CD4-positive, alpha-beta T cell treated with Interferon gamma for 1 hour (primary cell): ENCODE data around the gene ST6GALNAC3.

ENCODE experiments used
- DNase-seq: peaks from one replicate; pipeline ENCODE4 v3.0.0-alpha.2; 2020

ST6GALNAC3 gene

GRCh38 chr1:76543495-76543894 lies 468.9 kb downstream of the ST6GALNAC3 start:
- no peak for DNase-seq

- no peak for DNase-seq
These were observed 471.9 kb downstream of the ST6GALNAC3 start for GRCh38 chr1:76546354-76546933.

- DNase-seq = no peak
These were observed 473.4 kb downstream of the ST6GALNAC3 start for GRCh38 chr1:76547916-76548315.

GRCh38 chr1:76548513-76549100 lies 474.1 kb downstream of the ST6GALNAC3 start:
- no peak for DNase-seq

DNA sequence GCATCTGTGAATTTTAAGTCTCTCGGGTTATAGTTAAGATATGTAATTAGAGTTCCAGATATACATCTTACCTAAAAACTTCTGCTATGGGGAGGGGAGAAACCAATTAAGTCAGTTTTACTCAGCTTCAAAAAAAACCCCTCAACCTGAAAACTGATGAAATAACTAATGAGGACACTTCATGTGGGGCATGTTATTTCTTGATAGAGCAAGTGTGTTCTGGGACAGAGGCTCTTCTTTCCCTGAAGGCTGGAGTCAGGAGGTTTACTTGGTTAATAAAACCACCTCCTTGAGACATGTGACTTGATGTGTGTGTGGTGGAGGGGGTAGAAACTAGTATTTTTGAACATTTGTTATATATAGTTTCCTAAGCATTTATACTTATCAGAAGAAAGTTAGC lies 479.7 kb downstream of the ST6GALNAC3 start:
- DNase-seq = no peak

GRCh38 chr1:76562292-76562691 lies 487.7 kb downstream of the ST6GALNAC3 start:
- DNase-seq = no peak

DNA sequence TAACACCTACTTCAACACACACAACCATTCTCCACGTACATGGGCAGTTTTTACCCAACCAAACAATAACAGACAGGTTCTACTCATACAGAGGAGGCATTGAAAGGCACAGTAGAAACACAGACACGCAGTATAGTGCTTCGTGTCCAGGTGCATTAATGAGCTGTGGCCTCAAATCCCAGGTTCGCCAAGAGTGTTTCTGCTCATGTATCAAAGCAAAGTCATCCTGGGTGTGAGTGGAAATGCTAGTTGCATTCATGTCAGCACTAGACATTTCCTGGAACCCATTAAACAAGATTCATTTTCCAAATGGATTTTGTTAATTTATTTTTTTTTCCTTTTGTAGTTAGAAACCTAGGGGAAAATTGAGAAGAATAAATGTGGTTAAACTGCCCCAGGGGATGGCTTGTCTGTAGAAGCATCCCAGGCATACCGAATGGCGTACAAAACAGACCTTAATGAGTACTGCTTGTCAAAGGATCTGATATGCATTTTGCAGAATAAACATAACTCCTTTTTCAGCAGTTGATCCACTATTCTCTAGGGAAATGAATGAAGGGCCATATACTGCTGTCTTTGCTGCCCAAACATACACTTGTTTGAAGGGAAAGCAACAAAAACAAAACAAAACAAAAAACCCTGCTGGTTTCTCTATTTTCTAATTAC lies 494.2 kb downstream of the ST6GALNAC3 start:
- no peak for DNase-seq

DNA sequence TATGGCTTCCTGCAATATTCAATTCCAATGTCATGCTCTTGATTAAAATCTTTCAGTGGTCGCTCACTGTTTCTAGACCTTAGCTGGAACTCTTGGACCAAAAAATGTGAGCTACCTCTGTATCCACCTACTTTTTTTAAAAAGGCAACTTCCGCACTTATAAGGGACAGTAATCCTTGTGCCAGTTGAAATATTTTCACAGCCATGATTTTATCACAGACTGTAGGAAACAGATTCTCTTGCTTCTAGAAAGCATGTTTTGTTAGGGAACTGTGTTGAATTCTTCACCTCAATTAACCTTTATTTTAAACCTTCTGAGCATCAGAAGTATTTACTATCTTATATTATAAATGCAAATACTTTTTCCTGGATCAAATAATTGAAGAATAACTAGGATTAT lies 496.7 kb downstream of the ST6GALNAC3 start:
- no peak for DNase-seq

- DNase-seq = no peak
These were observed 497.7 kb downstream of the ST6GALNAC3 start for GRCh38 chr1:76572229-76572628.

- no peak for DNase-seq
These were observed 502.5 kb downstream of the ST6GALNAC3 start for GRCh38 chr1:76576876-76577524.

- DNase-seq = no peak
These were observed 503.1 kb downstream of the ST6GALNAC3 start for GRCh38 chr1:76577525-76578185.

DNA sequence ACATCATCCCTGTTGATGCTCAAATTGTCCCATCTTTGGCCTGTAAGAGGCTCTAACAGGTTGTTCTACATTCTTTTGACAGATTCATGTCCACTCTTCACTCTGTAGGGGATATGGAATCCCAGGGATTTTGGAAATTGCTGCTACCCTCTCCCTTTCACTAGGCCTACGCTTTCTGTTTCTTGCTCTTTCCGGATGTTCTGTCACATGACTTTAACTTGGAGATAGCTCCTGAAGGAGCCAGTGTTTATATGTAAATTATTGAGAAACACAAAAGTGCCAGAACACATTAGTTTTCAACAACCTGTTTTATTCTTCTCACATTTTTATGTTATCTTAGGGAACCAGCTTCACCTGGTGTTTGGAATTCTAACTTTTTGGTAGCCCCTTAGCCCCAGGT lies 505.7 kb downstream of the ST6GALNAC3 start:
- DNase-seq = no peak

GRCh38 chr1:76581712-76582111 lies 507.2 kb downstream of the ST6GALNAC3 start:
- DNase-seq = no peak

DNA sequence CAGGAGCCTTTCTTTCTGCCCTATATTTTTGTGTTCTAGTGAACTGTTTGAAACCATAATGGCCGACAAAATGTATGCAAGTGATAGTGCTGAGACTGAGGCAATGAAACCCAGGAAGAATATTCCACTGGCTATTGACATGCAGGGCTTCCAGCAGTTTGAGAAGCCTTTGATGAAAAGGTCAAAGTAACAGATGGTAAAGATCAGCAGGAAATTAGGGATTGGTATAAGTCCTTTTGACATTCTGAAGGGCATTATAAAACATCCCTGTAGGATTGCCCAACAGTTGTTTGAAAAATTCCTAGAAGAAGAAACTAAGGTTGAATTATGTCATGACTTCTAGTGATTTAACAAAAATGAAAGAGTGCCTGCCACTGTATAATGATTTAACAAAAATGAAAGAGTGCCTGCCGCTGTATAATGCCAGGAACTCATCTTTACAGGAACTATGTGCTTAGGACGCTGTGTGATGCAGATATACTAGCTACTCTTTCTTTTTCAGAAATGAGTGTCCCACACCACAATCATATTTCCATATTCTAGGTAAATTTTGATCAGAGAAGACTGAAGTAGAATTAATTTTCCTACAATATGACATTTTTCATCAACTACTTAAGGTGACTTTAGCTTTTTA lies 508.8 kb downstream of the ST6GALNAC3 start:
- no peak for DNase-seq

GRCh38 chr1:76583875-76584477 lies 509.4 kb downstream of the ST6GALNAC3 start:
- no peak for DNase-seq

GRCh38 chr1:76585980-76586674 lies 511.6 kb downstream of the ST6GALNAC3 start:
- DNase-seq = no peak

DNA sequence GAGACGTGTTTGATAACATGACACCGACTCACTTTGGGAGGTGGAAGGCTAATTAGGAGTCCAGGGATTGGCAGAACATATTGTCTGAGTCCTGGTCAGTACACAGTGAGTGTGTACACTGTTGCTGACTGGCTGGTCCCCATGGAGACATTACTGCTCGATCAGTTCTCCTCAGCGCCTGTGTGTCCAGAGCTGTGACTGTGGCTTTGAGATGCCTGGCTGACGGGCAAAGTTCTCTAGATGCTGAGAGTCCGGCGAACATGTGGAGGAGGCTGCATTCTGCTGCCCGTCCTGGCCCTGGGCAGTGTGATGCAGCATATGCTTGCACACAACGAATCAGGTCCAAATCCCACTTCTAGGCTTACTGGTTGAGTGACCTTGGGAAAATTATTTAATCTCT lies 512.7 kb downstream of the ST6GALNAC3 start:
- DNase-seq = no peak

DNA sequence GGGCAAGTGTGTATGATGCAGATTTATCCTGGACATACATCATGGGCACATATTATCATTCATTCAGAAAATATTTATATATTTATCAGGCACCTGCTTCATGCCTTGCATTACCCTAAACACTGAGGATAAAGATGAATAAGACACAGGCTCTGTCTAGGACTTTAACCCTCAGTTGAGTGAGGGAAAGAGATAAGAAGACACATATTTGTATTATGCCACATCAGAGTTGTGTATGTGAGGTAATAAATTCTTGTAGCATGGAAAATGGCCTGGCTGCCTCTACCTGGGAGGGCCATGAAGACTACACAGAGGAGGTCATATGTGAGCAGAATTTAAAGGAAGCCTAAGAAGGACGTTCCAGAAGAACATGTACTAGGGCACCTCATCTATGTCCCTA lies 516.9 kb downstream of the ST6GALNAC3 start:
- DNase-seq = no peak

DNA sequence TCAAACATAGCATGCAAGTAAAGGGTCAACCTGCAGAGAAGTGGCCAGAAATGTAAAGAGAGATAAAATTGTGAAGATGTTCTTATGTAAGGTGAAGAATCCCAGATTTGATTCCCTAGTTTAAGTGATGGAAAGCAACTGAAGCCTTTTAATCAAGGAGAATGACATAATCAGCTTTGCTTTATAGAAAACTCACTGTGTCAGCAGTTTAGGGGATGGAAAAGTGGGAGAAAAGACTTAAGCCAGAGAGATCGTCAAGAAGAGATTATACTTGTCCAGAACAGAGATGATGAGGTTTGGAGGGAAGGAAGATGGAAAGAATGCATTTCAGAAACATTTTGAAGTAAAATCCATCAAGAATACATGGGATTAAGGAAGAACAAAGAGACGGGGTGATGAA lies 517.4 kb downstream of the ST6GALNAC3 start:
- no peak for DNase-seq

- DNase-seq = no peak
These were observed 518.6 kb downstream of the ST6GALNAC3 start for GRCh38 chr1:76593141-76593540.

DNA sequence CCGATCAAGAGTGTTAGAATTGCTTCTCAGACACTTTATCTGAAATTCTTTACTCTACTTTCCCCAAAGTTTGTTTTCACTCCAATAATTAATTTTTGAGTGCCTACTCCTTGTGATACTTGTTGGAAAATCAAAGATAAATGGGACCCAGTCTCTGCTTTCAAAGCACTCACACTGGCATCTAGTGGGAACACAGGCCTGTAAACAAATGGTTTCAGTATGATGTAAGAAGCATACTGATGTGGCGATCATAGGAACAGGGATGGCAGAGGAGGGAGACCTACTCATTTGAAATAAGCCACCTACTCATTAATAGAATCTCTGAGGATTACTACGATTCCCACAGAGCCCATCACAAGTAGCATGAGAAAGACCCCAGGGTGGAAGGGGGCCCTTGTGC lies 519.1 kb downstream of the ST6GALNAC3 start:
- no peak for DNase-seq

DNA sequence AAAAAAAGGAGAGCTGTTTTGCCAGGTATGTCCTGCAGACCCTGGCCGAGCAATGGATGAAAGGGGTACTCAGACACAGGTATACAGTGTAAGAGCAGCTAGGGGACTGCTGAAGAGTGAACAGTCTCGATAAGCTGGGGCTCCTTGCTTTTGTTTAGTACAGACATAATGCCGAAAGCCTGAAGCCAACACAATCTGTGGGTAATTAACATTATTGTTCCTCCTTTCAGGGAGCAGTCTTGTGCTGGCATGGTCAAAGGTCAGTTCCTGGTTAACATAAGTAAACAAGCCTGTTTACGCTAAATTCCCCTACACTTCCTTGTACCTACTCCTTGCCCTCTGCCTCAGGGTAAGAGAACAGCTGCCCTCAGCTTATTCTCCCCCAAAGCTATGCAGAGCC lies 520.5 kb downstream of the ST6GALNAC3 start:
- DNase-seq = no peak
